Nucleus accumbens (tissue), 56 donors: Measurements from ENCODE around the gene FEM1B.

Experiments
- DNase-seq, 56 donors: peaks; one replicate each; lab custom pipeline; 2025; lab: John Stamatoyannopoulos, UW

The FEM1B gene

GRCh38 chr15:68303134-68303533, 25.6 kb downstream of the FEM1B start:
- DNase-seq: no peak

- DNase-seq: no peak
Observed at GRCh38 chr15:68303560-68304436, 26.3 kb downstream of the FEM1B start.

- no peak for DNase-seq
Observed at GRCh38 chr15:68304589-68305337, 27.2 kb downstream of the FEM1B start.

GRCh38 chr15:68305420-68305871, 27.9 kb downstream of the FEM1B start:
- no peak for DNase-seq

- DNase-seq: no peak
Observed at GRCh38 chr15:68307131-68307928, 29.8 kb downstream of the FEM1B start.

- DNase-seq: no peak
Observed at GRCh38 chr15:68309024-68309423, 31.5 kb downstream of the FEM1B start.

GRCh38 chr15:68310178-68310803, 32.7 kb downstream of the FEM1B start:
- DNase-seq: no peak

GRCh38 chr15:68310804-68311463, 33.4 kb downstream of the FEM1B start:
- DNase-seq: no peak

GRCh38 chr15:68311464-68311835, 33.9 kb downstream of the FEM1B start:
- DNase-seq: no peak

GRCh38 chr15:68311859-68312557, 34.5 kb downstream of the FEM1B start:
- no peak for DNase-seq

- DNase-seq: no peak
Observed at GRCh38 chr15:68312701-68313204, 35.2 kb downstream of the FEM1B start.

- no peak for DNase-seq
Observed at GRCh38 chr15:68313501-68314410, 36.2 kb downstream of the FEM1B start.

GRCh38 chr15:68314563-68314962, 37.0 kb downstream of the FEM1B start:
- no peak for DNase-seq

GRCh38 chr15:68315035-68315434, 37.5 kb downstream of the FEM1B start:
- no peak for DNase-seq

- no peak for DNase-seq
Observed at GRCh38 chr15:68315495-68316031, 38.0 kb downstream of the FEM1B start.

- DNase-seq: no peak
Observed at GRCh38 chr15:68316061-68316804, 38.7 kb downstream of the FEM1B start.
